ENCODE results near the gene CCDC18.
"Not testable (repeated sequence)": the region's sequence is repeated elsewhere in the genome, so short reads cannot be mapped to it uniquely, and the experiment has no call there.

The CCDC18 gene

DNA sequence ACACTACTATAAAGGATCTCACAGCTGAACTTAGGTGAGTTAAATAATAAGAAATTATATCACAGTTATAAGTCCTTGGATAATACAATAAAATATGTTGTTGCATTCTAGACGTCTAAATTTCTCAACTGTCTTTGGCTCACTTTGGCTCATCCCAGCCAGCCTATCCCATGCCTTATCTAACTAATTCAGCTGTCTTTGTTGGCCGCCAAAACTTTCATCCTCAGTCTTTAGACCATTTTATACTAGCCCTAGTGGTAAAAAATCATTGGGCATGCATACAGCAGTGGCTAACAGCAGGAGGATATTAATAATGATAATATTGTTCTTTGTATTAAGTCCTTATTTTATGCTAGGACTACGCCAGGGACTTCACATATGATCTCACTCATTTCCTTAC, 59.3 kb downstream of the CCDC18 start:
- no peak for DNase-seq

DNA sequence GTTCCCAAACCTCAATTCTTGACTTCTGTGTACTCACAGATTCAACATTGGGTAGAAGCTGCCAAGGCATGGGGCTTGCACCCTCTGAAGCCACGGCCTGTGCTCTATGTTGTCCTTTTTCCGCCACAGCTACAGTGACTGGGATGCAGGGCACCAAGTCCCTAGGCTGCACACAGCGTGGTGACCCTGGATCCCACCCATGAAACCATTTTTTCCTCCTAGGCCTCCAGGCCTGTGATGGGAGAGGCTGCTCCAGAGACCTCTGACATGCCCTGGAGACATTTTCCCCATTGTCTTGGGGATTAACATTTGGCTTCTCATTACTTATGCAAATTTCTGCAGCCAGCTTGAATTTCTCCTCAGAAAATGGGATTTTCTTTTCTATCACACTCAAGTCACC, 62.7 kb downstream of the CCDC18 start:
- not testable (repeated sequence) for DNase-seq

DNA sequence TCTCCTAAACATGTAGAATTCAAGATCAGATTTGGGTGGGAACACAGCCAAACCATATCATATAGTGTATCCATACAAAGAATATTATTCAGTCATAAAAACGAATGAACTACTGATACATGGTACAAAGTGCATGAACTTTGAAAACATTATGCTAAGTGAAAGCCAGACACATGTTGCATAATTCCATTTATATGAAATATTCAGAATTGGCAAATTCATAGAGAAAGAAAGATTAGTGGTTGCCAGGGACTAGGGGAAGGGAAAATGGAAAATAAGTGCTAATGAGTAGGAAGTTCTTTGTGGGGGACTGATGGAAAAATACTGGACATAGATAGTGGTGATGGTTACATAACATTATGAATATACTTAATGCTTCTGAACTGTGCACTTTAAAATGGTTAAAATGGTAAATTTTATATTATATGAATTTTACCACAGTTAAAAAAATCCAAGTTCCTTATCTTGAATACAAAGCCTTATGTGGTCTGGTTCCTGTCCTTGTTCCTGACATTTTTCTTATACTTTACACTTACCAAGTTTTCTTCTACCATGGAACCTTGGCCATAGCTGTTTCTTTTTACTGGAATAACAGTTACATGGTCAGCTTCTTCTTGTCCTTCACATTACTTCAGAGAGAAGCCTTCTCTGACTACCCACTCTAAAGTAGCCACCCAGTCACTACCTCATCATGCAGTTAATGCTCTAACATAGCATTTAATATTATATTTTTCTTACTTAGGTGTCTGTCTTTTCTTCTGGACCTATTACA, 64.0 kb downstream of the CCDC18 start:
- DNase-seq, result no peak

DNA sequence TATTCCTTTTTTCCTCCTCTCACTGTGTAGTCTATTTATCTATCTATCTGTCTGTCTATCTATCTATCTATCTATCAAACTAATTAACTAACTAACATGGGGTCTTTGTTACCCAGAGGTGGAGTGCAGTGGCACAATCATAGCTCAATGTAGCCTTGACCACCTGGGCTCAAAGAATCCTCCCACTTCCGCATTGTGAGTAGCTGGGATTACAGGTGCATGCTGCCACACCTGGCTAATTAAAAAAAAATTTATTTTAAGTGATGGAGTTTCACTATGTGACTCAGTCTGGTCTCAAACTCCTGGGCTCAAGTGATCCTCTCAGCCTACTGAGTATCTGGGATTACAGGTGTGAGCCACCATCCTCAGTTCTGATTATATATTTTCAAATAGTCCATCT, 71.4 kb downstream of the CCDC18 start:
- no peak for DNase-seq

DNA sequence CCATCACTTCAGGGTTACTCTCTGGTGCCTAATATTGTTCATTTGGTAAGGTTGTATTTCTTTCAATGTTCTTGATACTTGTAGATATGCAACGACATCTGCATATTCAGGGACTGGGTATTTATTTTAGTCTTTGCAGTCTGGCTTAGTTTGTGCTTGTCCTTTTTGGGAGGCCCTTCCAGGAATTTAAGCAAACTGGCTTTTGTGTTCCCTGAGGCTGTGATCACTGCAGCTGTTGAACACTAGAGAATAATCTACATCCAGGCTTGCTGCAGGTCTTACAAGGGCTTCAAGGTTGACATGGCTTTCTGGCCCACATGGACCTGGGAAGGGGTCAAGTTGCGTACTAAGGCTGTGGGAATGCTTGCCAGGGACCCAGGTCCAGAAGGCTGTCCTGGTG, 72.1 kb downstream of the CCDC18 start:
- DNase-seq, result no peak

DNA sequence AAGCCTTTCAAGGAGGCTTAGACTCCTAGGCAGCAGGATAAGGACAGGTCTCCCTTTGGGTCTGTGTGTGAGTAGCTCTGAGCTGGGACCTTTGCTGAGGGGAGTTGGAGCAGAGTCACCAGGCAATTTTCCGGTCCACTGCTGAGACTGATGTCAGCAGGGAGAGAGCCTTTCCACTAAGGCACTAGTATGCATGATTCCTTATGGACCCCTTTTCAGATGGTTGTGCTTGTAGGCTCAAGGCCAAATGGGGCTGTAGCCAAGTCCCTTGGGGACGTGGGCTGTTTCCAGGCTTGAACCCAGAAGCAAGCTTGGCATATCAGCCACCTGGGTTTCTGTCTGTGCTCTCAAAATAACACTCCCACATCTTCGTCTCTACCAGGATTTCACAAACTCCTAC, 73.0 kb downstream of the CCDC18 start:
- DNase-seq, result no peak

DNA sequence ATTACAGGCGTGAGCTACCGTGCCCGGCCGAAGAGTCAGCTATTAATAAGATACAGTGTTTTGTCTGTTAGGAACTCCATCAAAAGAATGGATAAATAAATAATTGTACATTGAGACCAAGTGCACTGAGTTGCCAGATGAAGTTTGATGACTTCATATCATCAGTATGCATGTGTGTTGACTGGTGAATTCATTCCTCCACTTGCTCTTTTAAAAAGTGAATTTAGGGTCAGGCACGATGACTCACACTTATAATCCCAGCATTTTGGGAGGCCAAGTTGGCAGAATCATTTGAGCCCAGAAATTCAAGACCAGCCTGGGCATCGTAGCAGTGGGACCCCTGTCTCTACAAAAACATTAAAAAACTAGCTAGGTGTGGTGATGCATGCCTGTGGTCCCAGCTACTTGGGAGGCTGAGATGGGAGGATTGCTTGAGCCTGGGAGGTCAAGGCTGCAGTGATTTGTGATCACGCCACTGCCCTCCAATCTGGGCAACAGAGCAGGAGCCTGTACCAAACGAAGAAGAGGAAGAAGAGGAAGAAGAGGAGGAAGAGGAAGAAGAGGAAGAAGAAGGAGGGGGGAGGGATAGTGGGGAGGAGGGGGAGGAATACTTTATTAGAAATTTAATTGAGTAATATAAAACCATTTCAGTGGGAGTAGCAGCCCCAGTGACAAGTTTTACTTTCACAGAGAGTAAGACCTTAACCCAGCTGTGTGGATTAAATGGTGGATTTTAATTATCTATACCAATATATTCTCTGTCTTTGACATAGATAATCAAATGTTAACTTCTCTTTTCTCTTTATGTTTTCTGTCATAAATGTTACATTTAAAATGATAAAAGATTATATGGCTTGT, 74.9 kb downstream of the CCDC18 start:
- no peak for DNase-seq

DNA sequence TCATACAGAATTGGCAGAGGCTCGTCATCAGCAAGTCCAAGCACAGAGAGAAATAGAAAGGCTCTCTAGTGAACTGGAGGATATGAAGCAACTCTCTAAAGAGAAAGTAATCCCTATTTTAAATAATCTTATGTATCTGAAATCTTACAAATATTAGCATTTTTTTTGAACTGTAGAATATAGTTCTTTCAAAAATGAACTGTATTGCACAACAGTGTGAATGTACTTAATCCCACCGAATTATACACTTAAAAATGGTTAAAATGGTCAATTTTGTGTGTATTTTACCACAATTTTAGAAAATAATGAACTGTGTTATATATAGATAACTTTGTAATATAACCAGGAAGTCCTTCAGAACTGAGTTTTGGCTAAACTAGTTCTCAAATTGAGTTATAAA, 75.9 kb downstream of the CCDC18 start:
- DNase-seq, result no peak

DNA sequence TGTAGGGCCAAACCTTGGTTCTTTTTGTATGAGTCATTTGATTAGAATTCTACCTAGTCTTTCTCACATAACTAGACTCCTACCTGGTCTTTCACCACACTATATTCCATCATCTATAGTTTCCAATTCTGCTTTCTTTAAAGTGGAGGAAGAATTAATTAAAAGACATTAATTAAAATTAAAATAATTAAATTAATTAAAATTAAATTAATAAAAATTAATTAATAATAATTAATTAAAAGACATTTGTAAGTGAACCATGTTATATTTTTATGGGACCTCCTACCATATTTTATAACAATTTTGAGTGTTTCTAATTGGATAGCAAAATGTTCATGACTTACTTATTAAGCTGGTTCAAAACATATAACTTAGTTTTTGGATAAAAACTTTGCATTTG, 77.4 kb downstream of the CCDC18 start:
- DNase-seq, result no peak

DNA sequence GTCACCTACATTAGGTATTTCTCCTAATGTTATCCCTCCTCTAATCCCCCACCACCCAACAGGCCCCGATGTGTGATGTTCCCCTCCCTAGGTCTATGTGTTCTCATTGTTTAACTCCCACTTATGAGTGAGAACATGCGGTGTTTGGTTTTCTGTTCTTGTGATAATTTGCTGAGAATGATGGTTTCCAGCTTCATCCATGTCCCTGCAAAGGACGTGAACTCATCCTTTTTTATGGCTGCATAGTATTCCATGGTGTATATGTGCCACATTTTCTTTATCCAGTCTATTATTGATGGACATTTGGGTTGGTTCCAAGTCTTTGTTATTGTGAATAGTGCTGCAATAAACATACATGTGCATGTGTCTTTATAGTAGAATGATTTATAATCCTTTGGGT, 80.2 kb downstream of the CCDC18 start:
- not testable (repeated sequence) for DNase-seq

DNA sequence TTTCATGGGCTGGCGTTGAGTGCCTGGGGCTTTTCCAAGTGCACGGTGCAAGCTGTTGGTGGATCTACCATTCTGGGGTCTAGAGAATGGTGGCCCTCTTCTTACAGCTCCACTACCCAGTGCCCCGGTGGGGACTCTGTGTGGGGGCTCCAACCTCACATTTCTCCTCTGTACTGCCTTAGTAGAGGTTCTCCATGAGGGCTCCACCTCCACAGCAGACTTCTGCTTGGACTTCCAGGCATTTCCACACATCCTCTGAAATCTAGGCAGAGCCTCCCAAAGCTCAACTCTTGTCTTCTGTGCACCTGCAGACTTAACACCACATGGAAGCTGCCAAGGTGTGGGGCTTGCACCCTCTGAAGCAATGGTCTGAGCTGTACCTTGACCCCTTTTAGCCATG, 82.1 kb downstream of the CCDC18 start:
- no peak for DNase-seq

DNA sequence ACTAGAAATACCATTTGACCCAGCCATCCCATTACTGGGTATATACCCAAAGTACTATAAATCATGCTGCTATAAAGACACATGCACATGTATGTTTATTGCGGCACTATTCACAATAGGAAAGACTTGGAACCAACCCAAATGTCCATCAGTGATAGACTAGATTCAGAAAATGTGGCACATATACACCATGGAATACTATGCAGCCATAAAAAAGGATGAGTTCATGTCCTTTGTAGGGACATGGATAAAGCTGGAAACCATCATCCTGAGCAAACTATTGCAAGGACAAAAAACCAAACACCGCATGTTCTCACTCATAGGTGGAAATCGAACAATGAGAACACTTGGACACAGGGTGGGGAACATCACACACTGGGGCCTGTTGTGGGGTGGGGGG, 88.4 kb downstream of the CCDC18 start:
- not testable (repeated sequence) for DNase-seq

DNA sequence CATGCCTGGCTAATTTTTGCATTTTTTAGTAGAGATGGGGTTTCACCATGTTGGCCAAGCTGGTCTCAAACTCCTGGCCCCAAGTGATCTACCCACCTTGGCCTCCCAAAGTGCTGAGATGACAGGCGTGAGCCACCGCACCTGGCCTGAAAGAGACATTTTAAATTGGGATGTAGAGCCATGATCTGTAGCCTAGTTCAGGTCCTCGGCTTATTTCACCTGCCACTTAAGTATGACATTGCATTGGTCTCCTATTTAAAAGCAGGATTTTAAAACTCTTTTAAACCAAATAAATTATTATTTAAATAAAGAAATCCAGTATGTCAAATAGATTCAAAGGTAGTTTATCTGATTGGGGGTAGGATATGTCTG, 94.7 kb downstream of the CCDC18 start:
- not testable (repeated sequence) for DNase-seq

DNA sequence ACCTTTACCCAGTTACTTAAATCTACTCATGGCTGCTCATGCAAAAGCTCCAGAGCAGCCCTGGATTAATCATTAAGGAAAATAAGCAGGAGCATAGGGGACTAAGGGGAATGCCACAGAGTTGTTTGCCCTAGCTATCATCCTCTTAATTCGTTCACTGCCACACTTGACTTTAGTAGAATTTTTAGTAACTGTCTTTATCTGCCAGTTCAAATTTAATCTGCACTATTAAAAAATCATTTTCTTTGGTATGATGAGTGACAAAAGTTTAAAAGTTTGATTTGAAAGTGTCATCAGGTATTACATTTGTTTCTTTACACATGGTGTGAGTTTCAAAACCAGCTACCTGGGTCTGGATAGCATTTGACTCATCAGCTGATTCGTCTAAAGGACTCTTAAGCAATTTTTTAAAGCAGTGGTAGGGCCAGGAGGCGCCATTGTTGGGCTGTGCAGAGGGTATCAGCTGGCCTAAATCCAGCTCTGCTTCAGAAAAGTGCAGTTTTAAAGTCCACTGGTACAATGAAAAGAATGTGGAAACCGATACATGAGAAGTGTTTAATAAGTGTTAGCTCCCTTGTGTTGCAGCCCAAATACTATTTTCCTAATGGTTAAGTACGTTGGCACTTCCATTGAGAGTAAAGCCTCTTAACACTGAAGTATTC, 95.2 kb downstream of the CCDC18 start:
- no peak for DNase-seq

DNA sequence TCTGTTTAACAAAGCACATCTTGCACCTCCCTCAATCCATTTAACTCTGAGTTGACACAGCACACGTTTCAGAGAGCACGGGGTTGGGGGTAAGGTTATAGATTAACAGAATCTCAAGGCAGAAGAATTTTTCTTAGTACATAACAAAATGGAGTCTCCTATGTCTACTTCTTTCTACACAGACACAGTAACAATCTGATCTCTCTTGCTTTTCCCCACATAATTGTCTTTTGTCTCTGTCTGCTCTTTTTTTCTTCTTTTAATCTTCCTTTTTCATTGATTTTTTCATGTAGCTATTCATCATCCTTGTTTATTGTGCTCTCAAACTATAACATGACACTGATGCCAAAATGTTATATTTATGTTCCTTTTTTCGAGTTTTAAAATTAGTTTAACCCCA, 97.0 kb downstream of the CCDC18 start:
- not testable (repeated sequence) for DNase-seq

DNA sequence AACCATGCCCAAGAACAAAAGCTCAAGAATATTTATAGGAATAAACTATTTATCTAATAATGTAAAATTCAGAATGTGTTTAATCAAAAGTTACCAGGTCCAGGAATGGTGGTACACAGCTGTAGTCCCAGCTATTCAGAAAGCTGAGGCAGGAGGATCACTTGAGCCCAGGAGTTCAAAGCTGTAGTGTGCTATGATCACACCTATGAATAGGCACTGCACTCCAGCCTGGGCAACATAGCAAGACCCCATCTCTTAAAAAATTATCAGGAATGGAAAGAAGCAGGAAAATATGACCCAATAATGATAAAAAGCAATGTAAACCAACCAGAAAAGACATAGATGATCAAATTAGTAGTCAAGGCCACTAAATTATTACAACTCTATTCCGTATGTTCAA, 103.0 kb downstream of the CCDC18 start:
- no peak for DNase-seq

DNA sequence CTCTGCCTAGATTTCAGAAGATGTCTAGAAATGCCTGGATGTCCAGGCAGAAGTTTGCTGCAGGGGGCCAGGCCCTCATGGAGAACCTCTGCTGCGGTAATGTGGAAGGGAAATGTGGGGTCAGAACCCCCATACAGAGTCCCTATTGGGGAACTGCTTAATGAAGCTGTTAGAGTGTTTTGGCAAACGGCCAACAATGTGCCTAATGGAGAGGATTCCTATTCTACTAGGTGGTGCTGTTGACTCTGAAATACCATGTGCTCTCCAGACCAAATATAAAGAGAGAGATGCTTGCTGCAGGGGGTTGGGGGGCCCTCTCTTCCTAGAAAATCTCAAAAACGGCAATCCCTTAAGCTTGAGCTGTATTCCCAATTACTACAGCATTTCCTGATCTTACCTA, 108.0 kb downstream of the CCDC18 start:
- DNase-seq, result no peak

DNA sequence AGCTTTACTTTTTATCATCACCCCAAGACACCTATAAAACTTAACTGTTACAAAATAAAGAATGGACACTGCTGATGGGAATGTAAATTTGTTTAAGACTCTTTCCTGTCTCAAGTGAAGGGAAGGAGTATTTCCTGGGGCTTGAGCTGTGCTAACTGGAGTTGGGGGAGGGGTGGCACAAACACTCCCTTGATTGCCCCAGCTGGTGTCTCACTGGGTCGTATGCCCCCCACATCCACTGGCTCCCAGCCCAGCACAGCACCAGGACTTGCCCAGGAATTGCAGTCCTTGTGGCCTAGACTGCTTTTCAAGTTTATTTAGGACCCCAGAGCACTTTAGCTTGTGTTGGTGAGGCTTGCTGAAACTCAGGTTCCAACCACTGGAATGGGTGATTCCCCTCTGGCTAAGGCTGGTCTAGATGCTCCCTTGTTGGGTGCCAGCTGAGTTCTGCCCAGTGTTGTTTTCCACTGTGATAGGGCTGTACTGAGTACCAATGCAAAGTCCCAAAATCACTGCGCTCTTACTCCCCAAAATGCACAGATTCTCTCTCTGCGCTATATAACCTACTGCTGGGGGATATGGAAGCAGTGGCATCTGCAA, 116.1 kb downstream of the CCDC18 start:
- DNase-seq, result no peak

DNA sequence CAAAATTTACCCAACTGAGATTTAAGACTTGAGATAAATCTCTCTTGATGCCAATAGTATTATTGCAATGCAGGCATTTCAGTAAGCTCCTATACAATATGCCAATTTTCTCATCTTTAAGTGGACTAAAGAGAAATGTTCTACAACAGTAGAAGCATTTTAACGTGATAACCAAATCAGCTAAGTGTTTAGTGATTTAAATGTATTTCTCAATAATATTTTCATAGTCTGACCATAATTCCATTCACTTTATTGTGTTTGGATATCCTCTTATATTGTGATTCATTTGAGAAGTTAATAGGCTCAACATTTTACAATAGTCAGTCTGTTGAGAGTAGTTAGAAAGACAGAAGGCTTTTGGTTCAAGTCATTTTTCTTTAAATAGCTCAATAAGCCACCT, 120.6 kb downstream of the CCDC18 start:
- DNase-seq, result no peak

DNA sequence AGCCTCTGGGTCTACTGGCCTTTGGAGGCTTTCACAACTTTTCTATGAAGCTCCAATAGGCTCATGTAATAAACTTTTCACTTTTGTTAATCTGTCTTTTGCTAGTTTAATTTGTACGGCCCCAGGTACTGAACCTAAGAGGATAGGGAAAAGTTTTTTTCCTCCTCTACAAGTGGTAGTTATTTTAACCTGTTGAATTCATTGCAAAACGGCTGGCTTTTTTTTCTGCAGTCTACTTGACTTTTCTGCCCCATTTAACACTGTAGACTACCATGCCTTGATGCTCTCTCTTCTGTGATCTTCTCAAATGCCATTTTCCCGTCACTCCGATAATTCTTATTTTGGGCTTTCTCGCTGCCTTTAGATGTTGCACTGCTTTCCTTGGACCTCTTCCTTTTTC, 121.6 kb downstream of the CCDC18 start:
- no peak for DNase-seq

DNA sequence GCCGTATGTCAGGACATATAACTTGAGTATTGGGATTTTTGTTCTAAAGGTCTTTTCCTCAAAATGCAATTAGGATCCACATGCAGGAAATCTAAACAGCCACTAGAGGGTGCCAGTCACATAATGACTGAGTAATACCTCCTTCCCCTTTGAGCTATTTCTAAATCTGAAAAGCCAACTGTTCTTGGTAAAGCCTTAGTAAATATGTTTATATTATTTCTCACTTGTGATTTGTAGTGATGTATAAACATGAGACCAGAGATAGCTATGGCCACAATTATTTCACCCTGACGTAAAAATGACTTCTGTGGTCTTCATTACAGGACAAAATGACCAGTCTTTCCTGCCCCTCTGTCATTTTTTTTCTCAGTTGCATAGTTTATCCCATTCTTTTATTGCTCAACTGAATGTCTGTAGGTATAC, 124.2 kb downstream of the CCDC18 start:
- peak; percentile 27 for DNase-seq

DNA sequence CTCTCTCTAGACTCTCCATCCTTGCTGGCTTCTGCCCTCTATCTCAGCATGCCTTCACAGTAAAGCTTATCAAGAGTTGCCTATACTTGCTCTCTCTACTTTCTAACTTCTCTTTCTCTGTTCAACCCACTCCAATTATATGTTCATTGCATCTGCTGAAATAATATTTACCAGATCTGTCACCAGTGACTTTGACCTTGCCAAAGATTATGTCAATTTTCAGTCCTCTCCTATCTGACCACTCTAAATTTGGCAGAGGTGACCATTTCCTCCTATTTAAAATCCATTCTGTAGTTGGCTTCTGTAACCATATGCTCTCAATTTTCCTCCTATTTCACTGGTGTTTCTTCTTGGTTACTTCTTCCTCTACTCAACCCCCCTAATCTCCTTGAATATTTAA, 126.4 kb downstream of the CCDC18 start:
- DNase-seq, result no peak

DNA sequence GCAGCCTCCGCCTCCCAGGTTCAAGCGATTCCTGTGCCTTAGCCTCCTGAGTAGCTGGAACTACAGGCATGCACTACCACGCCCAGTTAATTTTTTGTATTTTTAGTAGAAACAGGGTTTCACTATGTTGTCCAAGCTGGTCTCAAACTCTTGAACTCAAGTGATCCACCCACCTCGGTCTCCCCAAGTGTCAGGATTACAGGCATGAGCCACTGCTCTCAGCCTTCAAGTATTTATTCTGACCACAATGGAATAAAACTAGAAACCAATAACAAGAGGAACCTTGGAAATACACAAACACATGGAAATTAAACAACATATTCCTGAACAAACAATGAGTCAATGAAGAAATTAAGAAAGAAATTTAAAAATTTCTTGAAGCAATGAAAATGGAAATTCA, 132.5 kb downstream of the CCDC18 start:
- no peak for DNase-seq

Data from CD4-positive, alpha-beta T cell treated with Interleukin-15 for 1 hour (primary cell).